ENCODE results near the gene DDX19B. TPM values are rescaled to one million over a fixed set of nuclear protein-coding genes. Genes with fewer than 3 reads are reported as not detected.
"Not testable (repeated sequence)": the region's sequence is repeated elsewhere in the genome, so short reads cannot be mapped to it uniquely, and the experiment has no call there.

DDX19B gene
- total RNA-seq, 3 donors from 2014 or later (not counting 1 experiment from before 2014, with no cell fraction given): 39.9 to 52.6 (median 48.8) TPM

DNA sequence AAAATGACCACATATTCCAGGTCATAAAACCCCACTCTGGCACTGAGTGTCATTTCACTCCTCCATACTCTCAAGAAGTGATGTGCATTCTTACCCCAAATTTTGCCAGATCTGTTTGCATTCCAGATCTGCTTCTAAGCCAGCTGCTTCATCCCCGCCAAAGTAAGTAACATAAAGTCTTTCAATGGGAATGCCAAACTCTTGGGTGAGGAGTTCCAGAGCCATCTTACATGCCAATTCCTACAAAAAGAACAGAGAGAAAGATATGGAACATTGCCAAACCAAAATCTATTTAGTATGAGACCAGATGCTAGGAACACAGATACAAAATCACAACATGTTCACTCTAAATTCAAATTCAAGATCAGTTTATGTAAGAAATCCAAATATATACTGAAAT lies 22.6 kb upstream of the DDX19B start:
- no peak overlapping the region for H3K4me3 ChIP-seq (ENCODE audit: low read length)
- Mint-ChIP-seq H3K4me3 (no peak overlapping the region), H3K36me3 (peaks cover 10% of the 10 kb centered on the region), H3K27ac (no peak overlapping the region), H3K4me1 (no peaks in the 10 kb centered on the region), H3K27me3 (ENCODE audit: low read depth in 2 of 2) (no peaks in the 10 kb centered on the region), H3K9me3 (no peaks in the 10 kb centered on the region)
- H3K27me3 ChIP-seq (ENCODE audit: control insufficient read depth, insufficient read depth, low read length): no peaks in the 10 kb centered on the region
- ATAC-seq (no peak), DNase-seq (no peak)
- no peaks in the 10 kb centered on the region for H3K4me1 ChIP-seq (ENCODE audit: control insufficient read depth, insufficient read depth, low read length)
- H3K9me3 ChIP-seq (ENCODE audit: control insufficient read depth, insufficient read depth, low read length): no peaks in the 10 kb centered on the region
- peaks cover 37% of the 10 kb centered on the region for H3K36me3 ChIP-seq (ENCODE audit: control insufficient read depth, insufficient read depth, low read length)
- intact Hi-C loops (cut with micrococcal nuclease): no loop called here
- WGBS (ENCODE audit: insufficient coverage): 91% methylated on average over 1 of the region's 1 CpG
- H3K27ac ChIP-seq (ENCODE audit: low read length): no peak overlapping the region
- no peak for TF ChIP-seq CTCF (IDR thresholded peaks at IDR 0.05)

DNA sequence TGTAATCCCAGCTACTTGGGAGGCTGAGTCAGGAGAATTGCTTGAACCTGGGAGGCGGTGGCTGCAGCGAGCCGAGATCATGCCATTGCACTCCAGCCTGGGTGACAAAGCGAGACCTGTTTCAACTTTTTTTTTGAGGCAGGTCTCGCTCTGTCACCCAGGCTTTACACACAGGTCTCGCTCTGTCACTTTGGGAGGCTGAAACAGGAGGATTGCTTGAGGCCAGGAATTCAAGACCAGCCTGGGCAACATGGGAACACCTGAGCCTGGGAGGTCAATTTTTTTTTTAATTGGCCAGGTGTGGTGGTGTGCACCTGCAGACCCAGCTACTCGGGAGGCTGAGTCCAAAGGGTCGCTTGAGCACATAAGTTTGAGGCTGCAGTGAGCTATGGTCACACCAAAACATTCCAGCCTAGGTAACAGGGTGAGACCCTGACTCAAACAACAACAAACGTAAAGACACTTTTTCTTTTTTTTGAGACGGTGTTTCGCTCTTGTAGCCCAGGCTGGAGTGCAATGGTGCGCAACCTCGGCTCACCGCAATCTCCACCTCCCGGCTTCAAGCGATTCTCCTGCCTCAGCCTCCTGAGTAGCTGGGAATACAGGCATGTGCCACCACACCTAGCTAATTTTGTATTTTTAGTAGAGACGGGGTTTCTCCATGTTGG lies 11.5 kb upstream of the DDX19B start:
- H3K27ac ChIP-seq (ENCODE audit: low read length); H3K36me3 Mint-ChIP-seq; H3K9me3 ChIP-seq (ENCODE audit: control insufficient read depth, insufficient read depth, low read length); H3K27me3 ChIP-seq (ENCODE audit: control insufficient read depth, insufficient read depth, low read length); DNase-seq; H3K27ac Mint-ChIP-seq; intact Hi-C loops (cut with micrococcal nuclease); H3K4me3 ChIP-seq (ENCODE audit: low read length); ATAC-seq; H3K9me3 Mint-ChIP-seq; H3K27me3 Mint-ChIP-seq (ENCODE audit: low read depth in 2 of 2); H3K36me3 ChIP-seq (ENCODE audit: control insufficient read depth, insufficient read depth, low read length): not testable (repeated sequence)
- WGBS (ENCODE audit: insufficient coverage): 95% methylated on average over 17 of the region's 17 CpGs
- peaks cover 21 to 31% of the 10 kb centered on the region in 2 donors for H3K4me1 Mint-ChIP-seq
- H3K4me1 ChIP-seq (ENCODE audit: control insufficient read depth, insufficient read depth, low read length): peaks cover 25% of the 10 kb centered on the region
- H3K4me3 Mint-ChIP-seq: peak overlapping the region; percentile 53

DNA sequence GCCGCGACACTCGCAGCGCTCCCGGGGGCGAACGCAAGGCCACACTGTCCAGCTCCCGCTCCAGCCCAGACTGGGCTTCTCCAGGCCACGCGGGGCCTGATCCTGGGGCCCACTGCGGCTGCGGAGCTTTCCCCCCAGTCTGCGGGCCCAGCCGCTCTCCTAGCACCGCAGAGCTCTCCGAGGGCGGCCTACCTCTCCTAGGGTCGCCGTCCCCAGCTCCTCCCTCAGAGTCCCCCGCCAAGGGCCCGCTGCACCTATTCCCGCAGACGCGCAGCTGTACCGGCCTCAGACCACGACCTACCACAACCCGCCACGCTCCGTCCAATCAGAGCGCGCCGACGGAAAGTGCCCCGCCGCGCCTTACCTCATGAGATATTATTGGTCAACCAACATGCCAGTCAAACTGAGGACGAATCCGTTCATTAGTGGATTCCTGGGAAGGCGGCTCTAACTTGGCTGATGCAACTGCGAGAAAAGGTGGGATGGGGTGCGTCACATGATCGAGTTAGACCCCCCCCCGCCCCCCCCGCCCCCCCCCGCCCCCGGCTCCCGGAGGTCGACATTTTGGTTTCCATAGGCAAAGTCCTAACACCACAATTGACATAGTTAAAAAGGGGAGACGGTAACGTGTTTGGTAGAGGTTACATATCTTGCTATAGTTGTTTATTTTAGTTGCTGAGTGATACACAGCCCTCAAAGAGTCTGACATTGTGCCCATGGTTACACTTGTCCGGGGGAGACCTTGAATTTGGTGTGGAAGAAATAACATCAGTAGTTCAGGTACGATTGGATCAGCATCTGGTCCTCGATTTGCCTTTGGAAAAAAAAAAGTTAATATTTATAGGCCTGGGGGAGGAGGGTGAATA lies 9.5 kb upstream of the DDX19B start, which contains the start of gene AARS1:
Gene AARS1 (minus strand): TSS at position 278 of the 866 bp plus-strand sequence. CDS start 6,743 bp downstream, outside the sequence.
- Mint-ChIP-seq H3K4me1 (peaks cover 16 to 18% of the 10 kb centered on the region in 2 donors), H3K36me3 (no peaks in the 10 kb centered on the region), H3K9me3 (no peaks in the 10 kb centered on the region), H3K27me3 (ENCODE audit: low read depth in 2 of 2) (no peaks in the 10 kb centered on the region), H3K4me3 (peak within 1 kb of the TSS; percentile 100), H3K27ac (peak within 1 kb of the TSS; percentile 97 to 100)
- DNase-seq: peak; percentile 90 to 99
- Histone ChIP-seq H3K4me1 (ENCODE audit: control insufficient read depth, insufficient read depth, low read length) (peaks cover 16% of the 10 kb centered on the region), H3K27me3 (ENCODE audit: control insufficient read depth, insufficient read depth, low read length) (no peaks in the 10 kb centered on the region), H3K4me3 (ENCODE audit: low read length) (peak within 1 kb of the TSS; percentile 78), H3K9me3 (ENCODE audit: control insufficient read depth, insufficient read depth, low read length) (no peaks in the 10 kb centered on the region), H3K27ac (ENCODE audit: low read length) (peak within 1 kb of the TSS; percentile 83), H3K36me3 (ENCODE audit: control insufficient read depth, insufficient read depth, low read length) (no peaks in the 10 kb centered on the region)
- intact Hi-C loops (cut with micrococcal nuclease): loop anchor here (1.0 to 2.0 kb wide), 2 partner anchors 10 to 57 kb away; partner anchors contain the start of genes DDX19A and DDX19B
- no peak for TF ChIP-seq CTCF (IDR thresholded peaks at IDR 0.05)
- peak; percentile 94 to 98 (median 97) for ATAC-seq
- WGBS (ENCODE audit: insufficient coverage): under 1% methylated on average over 42 of the region's 53 CpGs

- Histone ChIP-seq H3K9me3 (ENCODE audit: control insufficient read depth, insufficient read depth, low read length) (no peaks in the 10 kb centered on the region), H3K27me3 (ENCODE audit: control insufficient read depth, insufficient read depth, low read length) (no peaks in the 10 kb centered on the region), H3K27ac (ENCODE audit: low read length) (no peak overlapping the region), H3K4me1 (ENCODE audit: control insufficient read depth, insufficient read depth, low read length) (peaks cover 16% of the 10 kb centered on the region), H3K4me3 (ENCODE audit: low read length) (no peak overlapping the region), H3K36me3 (ENCODE audit: control insufficient read depth, insufficient read depth, low read length) (no peaks in the 10 kb centered on the region)
- ATAC-seq (no peak), DNase-seq (no peak)
- H3K27ac Mint-ChIP-seq: peak overlapping the region in 1 of 2 donors; percentile 97
- TF ChIP-seq CTCF (IDR thresholded peaks at IDR 0.05): no peak
- H3K4me1 Mint-ChIP-seq: peaks cover 16 to 18% of the 10 kb centered on the region in 2 donors
- H3K4me3 Mint-ChIP-seq: no peak overlapping the region
- H3K36me3 Mint-ChIP-seq: no peaks in the 10 kb centered on the region
- intact Hi-C loops (cut with micrococcal nuclease): no loop called here
- no peaks in the 10 kb centered on the region for H3K27me3 Mint-ChIP-seq (ENCODE audit: low read depth in 2 of 2)
- H3K9me3 Mint-ChIP-seq: no peaks in the 10 kb centered on the region
Observed at GRCh38 chr16:70290949-70291519, 8.0 kb upstream of the DDX19B start.

DNA sequence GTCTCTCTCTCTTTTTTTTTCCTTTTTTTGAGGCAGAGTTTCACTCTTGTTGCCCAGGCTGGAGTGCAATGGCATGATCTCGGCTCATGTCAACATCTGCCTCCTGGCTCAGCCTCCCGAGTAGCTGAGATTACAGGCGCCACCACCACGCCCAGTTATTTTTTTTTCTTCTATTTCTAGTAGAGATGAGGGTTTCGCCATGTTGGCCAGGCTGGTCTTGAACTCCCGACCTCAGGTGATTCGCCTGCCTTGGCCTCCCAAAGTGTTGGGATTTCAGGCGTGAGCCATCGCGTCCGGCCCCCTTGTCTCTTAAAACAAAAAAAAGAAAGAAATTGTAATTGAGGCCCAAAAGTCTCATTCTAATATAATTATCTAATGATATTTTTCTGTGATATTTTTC lies 6.8 kb upstream of the DDX19B start:
- H3K36me3 ChIP-seq (ENCODE audit: control insufficient read depth, insufficient read depth, low read length); H3K9me3 ChIP-seq (ENCODE audit: control insufficient read depth, insufficient read depth, low read length); H3K36me3 Mint-ChIP-seq; DNase-seq; H3K4me3 Mint-ChIP-seq; H3K9me3 Mint-ChIP-seq; H3K4me3 ChIP-seq (ENCODE audit: low read length); H3K27ac ChIP-seq (ENCODE audit: low read length); intact Hi-C loops (cut with micrococcal nuclease); H3K27ac Mint-ChIP-seq; H3K27me3 Mint-ChIP-seq (ENCODE audit: low read depth in 2 of 2); H3K27me3 ChIP-seq (ENCODE audit: control insufficient read depth, insufficient read depth, low read length); ATAC-seq: not testable (repeated sequence)
- peaks cover 16 to 18% of the 10 kb centered on the region in 2 donors for H3K4me1 Mint-ChIP-seq
- WGBS (ENCODE audit: insufficient coverage): 100% methylated on average over 6 of the region's 11 CpGs
- H3K4me1 ChIP-seq (ENCODE audit: control insufficient read depth, insufficient read depth, low read length): peaks cover 16% of the 10 kb centered on the region

All from natural killer cell (primary cell).